ENCODE data around the gene NCBP1.

DNA sequence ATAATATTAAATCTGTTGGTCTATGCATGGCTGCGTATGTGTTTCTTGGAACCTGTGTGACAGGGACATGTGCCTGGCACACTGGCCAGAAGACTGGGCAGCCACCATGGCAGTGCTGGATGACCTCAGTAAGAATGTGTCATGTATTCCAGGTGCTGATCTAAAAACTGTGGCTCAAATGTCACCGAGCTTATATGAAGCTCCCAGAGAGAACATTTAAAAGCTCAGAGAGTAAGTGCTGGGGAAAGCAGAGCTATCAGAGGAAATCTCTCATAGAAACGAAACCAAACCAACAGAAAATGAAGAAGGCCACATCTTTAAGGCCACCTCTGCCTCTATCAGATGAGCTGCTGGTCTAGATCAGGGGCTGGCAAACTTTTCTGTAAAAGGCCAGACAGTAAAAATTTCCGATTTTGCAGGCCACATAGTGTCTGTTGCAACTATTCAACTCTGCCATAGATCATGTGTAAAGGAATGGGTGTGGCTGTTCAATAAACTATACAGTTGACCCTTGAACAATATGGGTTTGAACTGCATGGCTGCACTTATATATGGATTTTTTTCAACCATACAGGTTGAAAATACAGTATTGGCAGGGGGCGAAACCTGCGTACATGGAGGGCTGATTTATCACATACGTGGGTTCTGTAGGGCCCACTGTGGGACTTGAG is 32.3 kb upstream of the NCBP1 start:
- TF ChIP-seq CTCF (IDR thresholded peaks at IDR 0.05) (no peak), POLR2A (IDR thresholded peaks at IDR 0.05) (no peak)
